Endothelial cell of umbilical vein (primary cell): ENCODE data around the gene TPRKB.

Source experiments
- EZH2 ChIP-seq: IDR thresholded peaks from 2 replicates; pipeline ENCODE4 v1.6.1; 2012; ENCODE audit warnings: borderline replicate concordance, low read depth, mild to moderate bottlenecking, moderate library complexity, low read length, inconsistent platforms; ENCODE audit not compliant: severe bottlenecking
- TF ChIP-seq, protein P1 (sequence below), 2 donors: IDR thresholded peaks; 1 replicate in 1 of 2; 2 replicates in 1 of 2; pipeline ENCODE4 v1.5.1; 2011; ENCODE audit warnings: low read length in 2 of 2, mild to moderate bottlenecking in 2 of 2, moderate library complexity in 2 of 2, control low read depth in 1 of 2, inconsistent platforms in 1 of 2, low read depth in 1 of 2; ENCODE audit not compliant: insufficient read depth in 1 of 2; ENCODE audit errors: extremely low read depth in 1 of 2

- TF ChIP-seq EZH2, result no peak
- TF ChIP-seq, protein P1, sequence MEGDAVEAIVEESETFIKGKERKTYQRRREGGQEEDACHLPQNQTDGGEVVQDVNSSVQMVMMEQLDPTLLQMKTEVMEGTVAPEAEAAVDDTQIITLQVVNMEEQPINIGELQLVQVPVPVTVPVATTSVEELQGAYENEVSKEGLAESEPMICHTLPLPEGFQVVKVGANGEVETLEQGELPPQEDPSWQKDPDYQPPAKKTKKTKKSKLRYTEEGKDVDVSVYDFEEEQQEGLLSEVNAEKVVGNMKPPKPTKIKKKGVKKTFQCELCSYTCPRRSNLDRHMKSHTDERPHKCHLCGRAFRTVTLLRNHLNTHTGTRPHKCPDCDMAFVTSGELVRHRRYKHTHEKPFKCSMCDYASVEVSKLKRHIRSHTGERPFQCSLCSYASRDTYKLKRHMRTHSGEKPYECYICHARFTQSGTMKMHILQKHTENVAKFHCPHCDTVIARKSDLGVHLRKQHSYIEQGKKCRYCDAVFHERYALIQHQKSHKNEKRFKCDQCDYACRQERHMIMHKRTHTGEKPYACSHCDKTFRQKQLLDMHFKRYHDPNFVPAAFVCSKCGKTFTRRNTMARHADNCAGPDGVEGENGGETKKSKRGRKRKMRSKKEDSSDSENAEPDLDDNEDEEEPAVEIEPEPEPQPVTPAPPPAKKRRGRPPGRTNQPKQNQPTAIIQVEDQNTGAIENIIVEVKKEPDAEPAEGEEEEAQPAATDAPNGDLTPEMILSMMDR (IDR thresholded peaks at IDR 0.05; ENCODE audit: extremely low read depth in 1 of 2, insufficient read depth in 1 of 2, low read depth in 1 of 2, low read length in 2 of 2), result no peak
Measured at GRCh38 chr2:73701968-73702665, 35.0 kb downstream of the TPRKB start.
